Activated naive CD4-positive, alpha-beta T cell treated with anti-CD3 and anti-CD28 coated beads for 36 hours (primary cell): ENCODE results near the gene OXSR1. TPM values are rescaled to one million over a fixed set of nuclear protein-coding genes. Genes with fewer than 3 reads are reported as not detected.
"Not testable (repeated sequence)": the region's sequence is repeated elsewhere in the genome, so short reads cannot be mapped to it uniquely, and the experiment has no call there.

Experiments used
- CTCF ChIA-PET: fragments of 350-600 bp; sonication (Branson Sonifier 250); formaldehyde crosslinking; loops from one replicate; lab custom pipeline; 2021; ENCODE audit warnings: antibody characterized with exemption; lab: Charles Lee
- DNase-seq: peaks from one replicate; pipeline ENCODE4 v3.0.0-alpha.2; 2020
- H3K27ac Mint-ChIP-seq: one replicate; pipeline ENCODE4 v1.8.0; 2021; ENCODE audit warnings: mild to moderate bottlenecking, mixed read lengths
- H3K27me3 Mint-ChIP-seq: one replicate; pipeline ENCODE4 v1.8.0; 2021; ENCODE audit warnings: low read depth, mixed read lengths
- H3K36me3 Mint-ChIP-seq: one replicate; pipeline ENCODE4 v1.8.0; 2021; ENCODE audit warnings: low read depth, mixed read lengths
- H3K4me1 Mint-ChIP-seq: one replicate; pipeline ENCODE4 v1.8.0; 2021; ENCODE audit warnings: low read depth, mixed read lengths
- H3K4me3 Mint-ChIP-seq: one replicate; pipeline ENCODE4 v1.8.0; 2021; ENCODE audit warnings: mild to moderate bottlenecking, moderate library complexity, mixed read lengths
- H3K9me3 Mint-ChIP-seq: one replicate; pipeline ENCODE4 v1.8.0; 2021; ENCODE audit warnings: mixed read lengths
- intact Hi-C: fragments of 100-400 bp; cut with micrococcal nuclease; formaldehyde crosslinking; loops from one replicate; pipeline ENCODE4 v1.15.1; 2023
- total RNA-seq, 2 experiments: library from RNA; stranded (reverse); gene quantifications; one replicate each; pipeline ENCODE4 v1.2.3, GENCODE V29; 2021

OXSR1 gene
- total RNA-seq, 2 experiments from 2014 or later = 33.8 to 35.0 TPM

DNA sequence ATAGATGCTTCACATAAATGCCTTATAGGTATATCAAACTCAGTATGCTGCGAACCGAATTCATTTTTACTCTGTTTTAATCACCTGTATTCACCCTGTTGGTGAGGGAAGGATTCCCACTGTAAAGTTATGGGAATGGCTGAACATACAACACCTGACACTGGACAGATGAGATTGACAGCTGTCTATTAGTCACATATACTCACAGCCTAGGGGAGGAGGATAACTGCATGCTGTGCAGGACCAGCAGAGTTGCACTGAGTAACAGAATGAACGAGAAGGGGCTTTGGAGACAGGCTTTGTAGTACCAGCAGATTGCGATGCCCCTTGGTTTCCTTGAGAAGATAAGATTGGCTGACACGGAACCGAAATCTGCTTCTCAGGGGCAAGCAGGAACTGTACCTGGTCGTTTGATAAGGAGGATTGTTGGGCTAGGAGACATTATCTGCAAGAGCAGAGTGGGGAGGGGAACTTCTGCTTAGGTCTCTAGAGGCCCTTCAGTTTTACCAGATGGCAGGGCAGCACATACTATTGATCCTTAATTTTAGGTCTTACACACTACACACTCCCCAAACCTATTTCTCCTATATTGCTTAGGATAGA is 56.8 kb downstream of the OXSR1 start:
- Mint-ChIP-seq H3K27me3 (no peaks in the 10 kb centered on the region), H3K4me3 (no peak overlapping the region), H3K9me3 (no peaks in the 10 kb centered on the region), H3K27ac (no peak overlapping the region), H3K36me3 (peaks cover 32% of the 10 kb centered on the region), H3K4me1 (peaks cover 21% of the 10 kb centered on the region)
- intact Hi-C loops = no loop called here
- DNase-seq = no peak
- CTCF ChIA-PET = no interaction called here

GRCh38 chr3:38224357-38224756 is 59.0 kb downstream of the OXSR1 start:
- Mint-ChIP-seq H3K9me3 (no peaks in the 10 kb centered on the region), H3K4me3 (no peak overlapping the region), H3K27me3 (no peaks in the 10 kb centered on the region), H3K4me1 (peaks cover 26% of the 10 kb centered on the region), H3K36me3 (peaks cover 32% of the 10 kb centered on the region), H3K27ac (no peak overlapping the region)
- CTCF ChIA-PET = interaction anchor here (0.9 kb wide), 1 partner anchor 106 kb away, joined by 4 read pairs; no protein-coding TSS in a partner anchor
- intact Hi-C loops = no loop called here
- no peak for DNase-seq

DNA sequence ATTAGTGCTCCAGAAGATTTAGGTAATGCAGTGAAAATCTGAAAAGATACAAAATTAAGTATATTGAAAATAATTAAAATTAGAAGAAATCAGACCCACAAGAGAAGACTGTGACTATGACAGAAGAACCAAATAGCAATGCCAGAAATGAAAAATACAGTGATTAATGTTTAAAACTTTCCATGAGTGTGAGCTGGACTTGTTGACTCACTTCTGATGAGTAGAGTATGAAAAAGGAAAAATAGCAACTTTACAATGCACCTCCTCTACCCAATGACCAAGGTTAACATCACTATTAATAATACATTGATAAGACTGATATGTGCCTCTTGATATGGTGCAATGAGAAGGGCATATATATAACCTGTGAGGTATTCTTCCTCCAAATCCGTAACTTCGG is 60.9 kb downstream of the OXSR1 start:
- peaks cover 38% of the 10 kb centered on the region for H3K36me3 Mint-ChIP-seq
- CTCF ChIA-PET = interaction anchor here (0.8 kb wide), 1 partner anchor 24 kb away, joined by 4 read pairs; no protein-coding TSS in a partner anchor

DNA sequence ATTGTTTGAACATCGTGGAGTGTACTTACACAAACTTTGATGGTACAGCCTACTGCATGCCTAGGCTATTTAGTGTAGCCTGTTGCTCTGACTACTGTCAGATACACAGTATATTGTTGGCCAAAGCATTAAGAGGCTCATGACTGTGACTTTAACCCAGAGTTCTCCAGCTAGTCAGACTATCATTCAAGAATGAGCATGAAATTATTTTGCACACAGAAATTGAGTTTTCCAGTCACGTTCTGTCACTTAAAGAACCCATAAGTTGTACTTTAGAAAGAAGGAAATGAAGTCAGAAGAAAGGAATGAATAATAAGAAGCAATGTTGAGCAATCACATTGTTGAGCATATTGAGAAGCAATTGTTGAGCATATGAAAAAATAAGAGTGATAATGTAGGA is 62.7 kb downstream of the OXSR1 start:
- Mint-ChIP-seq H3K27ac (no peak overlapping the region), H3K9me3 (no peaks in the 10 kb centered on the region), H3K27me3 (no peaks in the 10 kb centered on the region), H3K4me3 (no peak overlapping the region), H3K36me3 (peaks cover 38% of the 10 kb centered on the region), H3K4me1 (peaks cover 16% of the 10 kb centered on the region)
- DNase-seq = no peak
- intact Hi-C loops = no loop called here
- CTCF ChIA-PET = no interaction called here

More for the DNA sequence above, 60.9 kb downstream of the OXSR1 start:
- intact Hi-C loops = no loop called here
- Mint-ChIP-seq H3K9me3 (no peaks in the 10 kb centered on the region), H3K27ac (no peak overlapping the region), H3K4me1 (peaks cover 16% of the 10 kb centered on the region), H3K27me3 (no peaks in the 10 kb centered on the region), H3K4me3 (no peak overlapping the region)
- DNase-seq = no peak

- Mint-ChIP-seq H3K27ac (no peak overlapping the region), H3K36me3 (peaks cover 40% of the 10 kb centered on the region), H3K4me1 (peaks cover 16% of the 10 kb centered on the region), H3K4me3 (no peak overlapping the region), H3K27me3 (no peaks in the 10 kb centered on the region), H3K9me3 (no peaks in the 10 kb centered on the region)
- CTCF ChIA-PET = no interaction called here
- DNase-seq = no peak
- intact Hi-C loops = no loop called here
These were observed 63.7 kb downstream of the OXSR1 start for GRCh38 chr3:38229036-38229435.

DNA sequence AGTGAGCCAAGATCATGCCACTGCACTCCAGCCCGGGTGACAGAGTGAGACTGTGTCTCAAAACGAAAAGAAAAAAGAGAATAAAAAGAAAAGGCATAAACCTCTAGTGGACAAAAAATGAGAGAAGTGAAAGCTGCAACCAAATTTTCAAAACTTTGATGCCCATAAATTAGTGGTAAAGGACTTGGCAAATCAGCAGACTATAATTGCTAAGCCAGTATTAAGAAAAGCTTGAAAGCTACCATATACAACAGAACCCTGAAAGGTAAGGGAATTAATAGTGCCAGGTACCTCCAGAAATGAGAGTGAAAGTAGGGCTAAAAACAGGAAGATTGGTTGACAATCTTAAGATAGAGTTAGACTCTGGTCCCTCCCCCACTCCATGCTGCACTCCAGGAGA is 67.4 kb downstream of the OXSR1 start:
- H3K27ac Mint-ChIP-seq = no peak overlapping the region
- peaks cover 58% of the 10 kb centered on the region for H3K36me3 Mint-ChIP-seq
- no peak for DNase-seq
- H3K4me1 Mint-ChIP-seq = peaks cover 7% of the 10 kb centered on the region
- CTCF ChIA-PET = no interaction called here
- intact Hi-C loops = no loop called here
- H3K4me3 Mint-ChIP-seq = no peak overlapping the region
- H3K27me3 Mint-ChIP-seq = no peaks in the 10 kb centered on the region
- peaks cover 5% of the 10 kb centered on the region for H3K9me3 Mint-ChIP-seq

GRCh38 chr3:38235466-38235865 is 70.1 kb downstream of the OXSR1 start:
- H3K36me3 Mint-ChIP-seq = peaks cover 71% of the 10 kb centered on the region

DNA sequence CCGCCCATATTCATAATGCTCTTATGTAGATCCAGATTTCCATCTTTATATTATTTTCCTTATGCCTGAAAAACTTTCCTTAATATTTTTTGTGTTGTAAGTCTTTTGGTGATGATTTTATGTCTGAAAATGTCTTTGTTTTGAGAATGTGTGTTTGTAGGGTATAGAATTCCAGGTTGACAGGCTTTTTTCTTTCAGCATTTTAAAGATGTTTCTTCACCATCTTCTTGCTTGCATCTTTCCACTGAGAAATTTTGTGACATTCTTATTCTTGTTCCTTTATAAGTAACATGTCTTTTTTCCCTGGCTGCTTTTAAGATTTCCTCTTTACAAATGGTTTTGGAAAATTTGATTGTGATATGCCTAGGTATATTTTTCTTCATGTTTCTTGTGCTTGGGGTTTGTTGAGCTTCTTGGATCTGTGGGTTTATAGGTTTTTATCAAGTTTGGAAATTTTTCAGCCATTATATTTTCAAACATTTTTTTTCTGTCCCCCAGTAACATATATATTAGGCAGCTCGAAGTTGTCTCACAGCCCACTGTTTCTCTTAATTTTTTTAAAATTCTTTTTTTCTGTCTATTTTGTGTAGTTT is 73.2 kb downstream of the OXSR1 start:
- Mint-ChIP-seq H3K4me1 (no peaks in the 10 kb centered on the region), H3K4me3 (no peak overlapping the region), H3K36me3 (peaks cover 67% of the 10 kb centered on the region), H3K9me3 (peaks cover 11% of the 10 kb centered on the region), H3K27me3 (no peaks in the 10 kb centered on the region), H3K27ac (no peak overlapping the region)
- no peak for DNase-seq
- intact Hi-C loops = no loop called here
- CTCF ChIA-PET = interaction anchor here (0.7 to 1.1 kb wide), 2 partner anchors 99 to 283 kb away, joined by 3 to 4 read pairs; no protein-coding TSS in a partner anchor

More at GRCh38 chr3:38235466-38235865, 70.1 kb downstream of the OXSR1 start:
- CTCF ChIA-PET = no interaction called here
- Mint-ChIP-seq H3K27me3 (no peaks in the 10 kb centered on the region), H3K4me1 (no peaks in the 10 kb centered on the region), H3K4me3 (no peak overlapping the region), H3K9me3 (peaks cover 11% of the 10 kb centered on the region), H3K27ac (no peak overlapping the region)
- DNase-seq = no peak
- intact Hi-C loops = no loop called here

DNA sequence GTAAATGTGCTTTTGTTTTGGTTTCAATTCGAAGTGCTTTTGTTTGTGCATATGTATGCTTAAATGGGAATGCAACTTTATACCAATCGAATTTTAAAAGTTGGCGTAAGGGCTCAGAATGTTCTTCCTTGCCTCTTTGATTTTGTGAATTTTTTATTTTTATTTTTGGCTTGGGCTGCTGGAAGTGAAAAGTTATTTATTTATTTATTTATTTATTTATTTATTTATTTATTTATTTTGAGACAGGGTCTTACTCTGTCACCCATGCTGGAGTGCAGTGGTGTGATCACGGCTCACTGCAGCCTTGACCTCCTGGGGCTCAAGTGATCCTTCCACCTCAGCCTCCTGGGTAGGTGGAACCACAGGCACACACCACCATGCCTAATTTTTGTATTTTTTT is 77.5 kb downstream of the OXSR1 start:
- CTCF ChIA-PET = interaction anchor here (1.3 kb wide), 1 partner anchor 104 kb away, joined by 5 read pairs; the partner anchor contains the start of gene XYLB
- H3K4me1 Mint-ChIP-seq, H3K4me3 Mint-ChIP-seq, H3K9me3 Mint-ChIP-seq, H3K27me3 Mint-ChIP-seq, H3K27ac Mint-ChIP-seq, intact Hi-C loops, DNase-seq: not testable (repeated sequence)
- H3K36me3 Mint-ChIP-seq = peaks cover 47% of the 10 kb centered on the region

GRCh38 chr3:38245930-38246329 is 80.6 kb downstream of the OXSR1 start:
- Mint-ChIP-seq H3K4me3 (no peak overlapping the region), H3K36me3 (peaks cover 33% of the 10 kb centered on the region), H3K9me3 (no peaks in the 10 kb centered on the region), H3K4me1 (no peaks in the 10 kb centered on the region), H3K27me3 (no peaks in the 10 kb centered on the region), H3K27ac (no peak overlapping the region)
- no peak for DNase-seq
- CTCF ChIA-PET = no interaction called here
- intact Hi-C loops = no loop called here

- Mint-ChIP-seq H3K36me3 (peaks cover 40% of the 10 kb centered on the region), H3K9me3 (no peaks in the 10 kb centered on the region), H3K4me1 (no peaks in the 10 kb centered on the region), H3K27me3 (no peaks in the 10 kb centered on the region), H3K4me3 (no peak overlapping the region), H3K27ac (no peak overlapping the region)
- intact Hi-C loops = no loop called here
- DNase-seq = no peak
- CTCF ChIA-PET = interaction anchor here (1.5 kb wide), 1 partner anchor 130 kb away, joined by 5 read pairs; no protein-coding TSS in a partner anchor
These were observed 82.2 kb downstream of the OXSR1 start for GRCh38 chr3:38247366-38248035.

DNA sequence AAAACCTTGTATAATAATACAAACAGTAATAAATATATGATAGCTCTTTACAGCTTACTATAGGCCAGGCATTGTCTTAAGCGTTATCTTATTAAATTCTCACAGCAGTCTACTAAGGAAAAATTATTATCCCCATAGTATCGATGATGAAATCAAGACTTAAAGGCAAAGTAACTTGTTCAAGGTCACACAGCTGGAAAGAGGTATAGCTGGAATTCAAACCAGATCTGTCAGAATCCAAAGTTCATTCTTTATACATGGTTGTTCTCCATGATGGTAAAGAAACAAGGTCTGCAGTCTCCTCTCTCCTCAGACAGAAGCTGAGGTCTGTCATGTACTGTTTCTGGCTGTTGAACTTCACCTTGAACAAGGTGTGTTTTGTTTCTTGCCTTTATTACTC is 84.9 kb downstream of the OXSR1 start:
- Mint-ChIP-seq H3K27me3 (no peaks in the 10 kb centered on the region), H3K36me3 (peaks cover 52% of the 10 kb centered on the region), H3K27ac (no peak overlapping the region), H3K4me3 (no peak overlapping the region), H3K4me1 (peaks cover 9% of the 10 kb centered on the region), H3K9me3 (no peaks in the 10 kb centered on the region)
- CTCF ChIA-PET = interaction anchor here (1.4 kb wide), 1 partner anchor 24 kb away, joined by 4 read pairs; no protein-coding TSS in a partner anchor
- no peak for DNase-seq
- intact Hi-C loops = no loop called here
